Suprapubic skin (tissue), 4 donors: ENCODE data around the gene TBC1D16.

Experiments
- EP300 ChIP-seq: sonication (generic); formaldehyde crosslinking; IDR thresholded peaks from one replicate; pipeline ENCODE4 v1.6.1; 2017; ENCODE audit warnings: antibody characterized with exemption
- POLR2A ChIP-seq, 2 donors: fragments of 450-650 bp; IDR thresholded peaks; one replicate each; pipeline ENCODE4 v1.6.1; 2017; ENCODE audit warnings: antibody characterized with exemption in 2 of 2, mild to moderate bottlenecking in 2 of 2, moderate library complexity in 2 of 2
- POLR2AphosphoS5 ChIP-seq, 3 donors: sonication (generic); formaldehyde crosslinking; IDR thresholded peaks; one replicate each; pipeline ENCODE4 v1.6.1; 2017; ENCODE audit warnings: antibody characterized with exemption in 3 of 3
- TF ChIP-seq, protein P1 (sequence below), 2 donors: fragments of 200-600 bp in 1 of 2; fragments of 450-650 bp in 1 of 2; sonication (generic) in 1 of 2; IDR thresholded peaks; one replicate each; pipeline ENCODE4 v1.5.1; 2016 to 2019; ENCODE audit warnings: antibody characterized with exemption in 2 of 2, mild to moderate bottlenecking in 1 of 2, moderate library complexity in 1 of 2

DNA sequence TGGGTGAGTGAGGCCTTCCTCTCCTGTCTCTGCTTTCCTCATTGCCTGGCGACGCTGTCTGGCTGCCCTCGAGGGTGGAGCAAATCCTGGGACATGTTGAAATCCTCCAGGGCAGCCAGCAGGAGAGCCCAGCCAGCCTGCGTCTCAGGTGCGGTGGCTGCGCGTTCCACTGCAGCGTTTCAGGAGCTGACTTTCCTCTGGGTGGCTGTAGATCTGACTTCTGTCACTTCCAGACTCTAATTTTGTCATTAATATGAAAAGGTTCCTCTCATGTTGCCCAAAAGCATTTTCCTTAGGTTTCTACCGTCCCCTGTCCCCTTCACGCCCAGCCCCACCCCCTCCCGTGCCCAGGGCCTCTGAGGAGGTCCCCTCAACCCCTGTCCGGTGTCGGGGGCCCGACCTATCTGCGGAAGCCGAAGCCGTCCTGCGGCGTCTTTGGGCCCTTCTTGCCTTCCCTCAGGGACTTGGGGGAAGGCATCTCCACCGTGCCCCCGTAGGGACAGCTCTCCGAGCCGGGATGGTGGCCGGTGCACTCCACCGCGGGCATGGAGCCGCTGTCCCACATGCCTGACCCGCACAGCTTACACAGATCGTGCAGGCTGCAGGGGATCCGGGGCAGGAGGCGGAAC lies 95.1 kb downstream of the TBC1D16 start:
- TF ChIP-seq, protein P1, sequence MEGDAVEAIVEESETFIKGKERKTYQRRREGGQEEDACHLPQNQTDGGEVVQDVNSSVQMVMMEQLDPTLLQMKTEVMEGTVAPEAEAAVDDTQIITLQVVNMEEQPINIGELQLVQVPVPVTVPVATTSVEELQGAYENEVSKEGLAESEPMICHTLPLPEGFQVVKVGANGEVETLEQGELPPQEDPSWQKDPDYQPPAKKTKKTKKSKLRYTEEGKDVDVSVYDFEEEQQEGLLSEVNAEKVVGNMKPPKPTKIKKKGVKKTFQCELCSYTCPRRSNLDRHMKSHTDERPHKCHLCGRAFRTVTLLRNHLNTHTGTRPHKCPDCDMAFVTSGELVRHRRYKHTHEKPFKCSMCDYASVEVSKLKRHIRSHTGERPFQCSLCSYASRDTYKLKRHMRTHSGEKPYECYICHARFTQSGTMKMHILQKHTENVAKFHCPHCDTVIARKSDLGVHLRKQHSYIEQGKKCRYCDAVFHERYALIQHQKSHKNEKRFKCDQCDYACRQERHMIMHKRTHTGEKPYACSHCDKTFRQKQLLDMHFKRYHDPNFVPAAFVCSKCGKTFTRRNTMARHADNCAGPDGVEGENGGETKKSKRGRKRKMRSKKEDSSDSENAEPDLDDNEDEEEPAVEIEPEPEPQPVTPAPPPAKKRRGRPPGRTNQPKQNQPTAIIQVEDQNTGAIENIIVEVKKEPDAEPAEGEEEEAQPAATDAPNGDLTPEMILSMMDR (IDR thresholded peaks at IDR 0.05), result no peak
- TF ChIP-seq EP300, result no peak
- no peak for TF ChIP-seq POLR2A (IDR thresholded peaks at IDR 0.05)
- TF ChIP-seq POLR2AphosphoS5 (IDR thresholded peaks at IDR 0.05), result no peak
